Measurements from ENCODE around the gene DYTN. TPM values are rescaled to one million over a fixed set of nuclear protein-coding genes. Genes with fewer than 3 reads are reported as not detected.

The DYTN gene
- total RNA-seq, 1 experiment from 2014 or later, result not detected

DNA sequence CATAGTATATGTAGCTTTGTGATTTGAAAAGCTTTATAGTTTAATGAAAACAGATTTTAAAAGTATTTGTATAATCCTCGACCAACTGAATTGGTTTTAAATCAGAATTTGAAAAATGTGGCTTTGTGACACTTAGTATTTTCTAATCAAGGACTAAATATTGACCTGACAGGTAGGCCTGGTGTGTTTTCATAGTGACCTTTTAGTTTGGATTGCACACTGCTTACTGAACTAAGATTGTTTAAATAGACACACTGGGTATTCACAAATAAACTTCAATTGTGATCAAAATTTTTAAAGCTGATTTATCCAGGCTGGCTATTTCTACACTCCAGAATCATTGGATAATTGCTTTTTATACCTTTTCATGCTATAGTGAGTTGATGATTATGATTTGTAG, 107.7 kb downstream of the DYTN start:
- Mint-ChIP-seq H3K27ac (no peak overlapping the region), H3K4me1 (0 out of 2 replicates have a peak, but pooled peaks cover 4% of the 10 kb centered on the region), H3K4me3 (no peak overlapping the region), H3K36me3 (peaks cover 4% of the 10 kb centered on the region; the same call in 1 of the 2 replicates), H3K27me3 (ENCODE audit: low read depth) (no peaks in the 10 kb centered on the region), H3K9me3 (0 out of 2 replicates have a peak, but pooled peaks cover 3% of the 10 kb centered on the region)
- POLR2A ChIA-PET, result no interaction called here
- no peak for TF ChIP-seq CREB1 (CRISPR knock-in tag; IDR thresholded peaks at IDR 0.05)
- CTCF ChIA-PET, result interaction anchor here (0.6 kb wide), 1 partner anchor 183 kb away, joined by 4 read pairs; no protein-coding TSS in a partner anchor
- no peak for ATAC-seq
- no peak for DNase-seq (ENCODE audit: low spot score)

DNA sequence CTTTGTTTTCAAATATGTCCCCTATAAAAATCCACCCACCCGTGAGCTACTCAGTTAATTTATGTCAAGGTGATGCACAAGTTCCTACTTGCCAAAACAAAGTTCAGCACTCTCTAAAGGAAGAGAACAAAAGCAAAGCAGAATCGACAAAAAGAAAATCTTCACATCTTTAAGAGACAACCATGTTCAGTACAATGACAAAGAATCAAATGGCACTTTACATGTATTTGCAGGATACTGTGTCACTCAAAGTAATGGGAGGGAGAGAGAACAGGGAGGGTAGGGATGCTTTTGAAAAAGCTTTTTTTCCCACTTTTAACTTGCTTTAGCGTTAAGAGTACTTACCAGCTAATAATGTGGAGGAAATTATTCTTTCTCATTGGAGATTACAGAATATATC, 115.0 kb downstream of the DYTN start:
- no peaks in the 10 kb centered on the region for H3K36me3 Mint-ChIP-seq
- no peak overlapping the region for H3K4me3 Mint-ChIP-seq
- H3K27ac Mint-ChIP-seq, result no peak overlapping the region
- ChIA-PET CTCF (no interaction called here), POLR2A (no interaction called here)
- peaks cover 3% of the 10 kb centered on the region; the same call in 1 of the 2 replicates for H3K4me1 Mint-ChIP-seq
- TF ChIP-seq, protein P1, sequence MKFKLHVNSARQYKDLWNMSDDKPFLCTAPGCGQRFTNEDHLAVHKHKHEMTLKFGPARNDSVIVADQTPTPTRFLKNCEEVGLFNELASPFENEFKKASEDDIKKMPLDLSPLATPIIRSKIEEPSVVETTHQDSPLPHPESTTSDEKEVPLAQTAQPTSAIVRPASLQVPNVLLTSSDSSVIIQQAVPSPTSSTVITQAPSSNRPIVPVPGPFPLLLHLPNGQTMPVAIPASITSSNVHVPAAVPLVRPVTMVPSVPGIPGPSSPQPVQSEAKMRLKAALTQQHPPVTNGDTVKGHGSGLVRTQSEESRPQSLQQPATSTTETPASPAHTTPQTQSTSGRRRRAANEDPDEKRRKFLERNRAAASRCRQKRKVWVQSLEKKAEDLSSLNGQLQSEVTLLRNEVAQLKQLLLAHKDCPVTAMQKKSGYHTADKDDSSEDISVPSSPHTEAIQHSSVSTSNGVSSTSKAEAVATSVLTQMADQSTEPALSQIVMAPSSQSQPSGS (CRISPR knock-in tag; IDR thresholded peaks at IDR 0.05; ENCODE audit: borderline replicate concordance, low read depth), result no peak
- TF ChIP-seq NR2C2 (CRISPR knock-in tag; IDR thresholded peaks at IDR 0.05) (no peak), GABPB1 (CRISPR knock-in tag; IDR thresholded peaks at IDR 0.05) (no peak), TCF7 (CRISPR knock-in tag; IDR thresholded peaks at IDR 0.05; ENCODE audit: low read depth) (no peak), ATF1 (CRISPR knock-in tag; IDR thresholded peaks at IDR 0.05) (no peak), NR1H2 (CRISPR knock-in tag; IDR thresholded peaks at IDR 0.05) (no peak), ZNF263 (CRISPR knock-in tag; IDR thresholded peaks at IDR 0.05; ENCODE audit: low read depth) (no peak), TEAD1 (CRISPR knock-in tag; IDR thresholded peaks at IDR 0.05) (no peak)
- TF ChIP-seq, protein P2, sequence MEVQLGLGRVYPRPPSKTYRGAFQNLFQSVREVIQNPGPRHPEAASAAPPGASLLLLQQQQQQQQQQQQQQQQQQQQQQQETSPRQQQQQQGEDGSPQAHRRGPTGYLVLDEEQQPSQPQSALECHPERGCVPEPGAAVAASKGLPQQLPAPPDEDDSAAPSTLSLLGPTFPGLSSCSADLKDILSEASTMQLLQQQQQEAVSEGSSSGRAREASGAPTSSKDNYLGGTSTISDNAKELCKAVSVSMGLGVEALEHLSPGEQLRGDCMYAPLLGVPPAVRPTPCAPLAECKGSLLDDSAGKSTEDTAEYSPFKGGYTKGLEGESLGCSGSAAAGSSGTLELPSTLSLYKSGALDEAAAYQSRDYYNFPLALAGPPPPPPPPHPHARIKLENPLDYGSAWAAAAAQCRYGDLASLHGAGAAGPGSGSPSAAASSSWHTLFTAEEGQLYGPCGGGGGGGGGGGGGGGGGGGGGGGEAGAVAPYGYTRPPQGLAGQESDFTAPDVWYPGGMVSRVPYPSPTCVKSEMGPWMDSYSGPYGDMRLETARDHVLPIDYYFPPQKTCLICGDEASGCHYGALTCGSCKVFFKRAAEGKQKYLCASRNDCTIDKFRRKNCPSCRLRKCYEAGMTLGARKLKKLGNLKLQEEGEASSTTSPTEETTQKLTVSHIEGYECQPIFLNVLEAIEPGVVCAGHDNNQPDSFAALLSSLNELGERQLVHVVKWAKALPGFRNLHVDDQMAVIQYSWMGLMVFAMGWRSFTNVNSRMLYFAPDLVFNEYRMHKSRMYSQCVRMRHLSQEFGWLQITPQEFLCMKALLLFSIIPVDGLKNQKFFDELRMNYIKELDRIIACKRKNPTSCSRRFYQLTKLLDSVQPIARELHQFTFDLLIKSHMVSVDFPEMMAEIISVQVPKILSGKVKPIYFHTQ (CRISPR knock-in tag; IDR thresholded peaks at IDR 0.05), result no peak
- TF ChIP-seq, protein P3, sequence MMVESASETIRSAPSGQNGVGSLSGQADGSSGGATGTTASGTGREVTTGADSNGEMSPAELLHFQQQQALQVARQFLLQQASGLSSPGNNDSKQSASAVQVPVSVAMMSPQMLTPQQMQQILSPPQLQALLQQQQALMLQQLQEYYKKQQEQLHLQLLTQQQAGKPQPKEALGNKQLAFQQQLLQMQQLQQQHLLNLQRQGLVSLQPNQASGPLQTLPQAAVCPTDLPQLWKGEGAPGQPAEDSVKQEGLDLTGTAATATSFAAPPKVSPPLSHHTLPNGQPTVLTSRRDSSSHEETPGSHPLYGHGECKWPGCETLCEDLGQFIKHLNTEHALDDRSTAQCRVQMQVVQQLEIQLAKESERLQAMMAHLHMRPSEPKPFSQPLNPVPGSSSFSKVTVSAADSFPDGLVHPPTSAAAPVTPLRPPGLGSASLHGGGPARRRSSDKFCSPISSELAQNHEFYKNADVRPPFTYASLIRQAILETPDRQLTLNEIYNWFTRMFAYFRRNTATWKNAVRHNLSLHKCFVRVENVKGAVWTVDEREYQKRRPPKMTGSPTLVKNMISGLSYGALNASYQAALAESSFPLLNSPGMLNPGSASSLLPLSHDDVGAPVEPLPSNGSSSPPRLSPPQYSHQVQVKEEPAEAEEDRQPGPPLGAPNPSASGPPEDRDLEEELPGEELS (CRISPR knock-in tag; IDR thresholded peaks at IDR 0.05), result no peak
- TF ChIP-seq, protein P4, sequence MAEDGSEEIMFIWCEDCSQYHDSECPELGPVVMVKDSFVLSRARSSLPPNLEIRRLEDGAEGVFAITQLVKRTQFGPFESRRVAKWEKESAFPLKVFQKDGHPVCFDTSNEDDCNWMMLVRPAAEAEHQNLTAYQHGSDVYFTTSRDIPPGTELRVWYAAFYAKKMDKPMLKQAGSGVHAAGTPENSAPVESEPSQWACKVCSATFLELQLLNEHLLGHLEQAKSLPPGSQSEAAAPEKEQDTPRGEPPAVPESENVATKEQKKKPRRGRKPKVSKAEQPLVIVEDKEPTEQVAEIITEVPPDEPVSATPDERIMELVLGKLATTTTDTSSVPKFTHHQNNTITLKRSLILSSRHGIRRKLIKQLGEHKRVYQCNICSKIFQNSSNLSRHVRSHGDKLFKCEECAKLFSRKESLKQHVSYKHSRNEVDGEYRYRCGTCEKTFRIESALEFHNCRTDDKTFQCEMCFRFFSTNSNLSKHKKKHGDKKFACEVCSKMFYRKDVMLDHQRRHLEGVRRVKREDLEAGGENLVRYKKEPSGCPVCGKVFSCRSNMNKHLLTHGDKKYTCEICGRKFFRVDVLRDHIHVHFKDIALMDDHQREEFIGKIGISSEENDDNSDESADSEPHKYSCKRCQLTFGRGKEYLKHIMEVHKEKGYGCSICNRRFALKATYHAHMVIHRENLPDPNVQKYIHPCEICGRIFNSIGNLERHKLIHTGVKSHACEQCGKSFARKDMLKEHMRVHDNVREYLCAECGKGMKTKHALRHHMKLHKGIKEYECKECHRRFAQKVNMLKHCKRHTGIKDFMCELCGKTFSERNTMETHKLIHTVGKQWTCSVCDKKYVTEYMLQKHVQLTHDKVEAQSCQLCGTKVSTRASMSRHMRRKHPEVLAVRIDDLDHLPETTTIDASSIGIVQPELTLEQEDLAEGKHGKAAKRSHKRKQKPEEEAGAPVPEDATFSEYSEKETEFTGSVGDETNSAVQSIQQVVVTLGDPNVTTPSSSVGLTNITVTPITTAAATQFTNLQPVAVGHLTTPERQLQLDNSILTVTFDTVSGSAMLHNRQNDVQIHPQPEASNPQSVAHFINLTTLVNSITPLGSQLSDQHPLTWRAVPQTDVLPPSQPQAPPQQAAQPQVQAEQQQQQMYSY (CRISPR knock-in tag; IDR thresholded peaks at IDR 0.05), result no peak
- H3K27me3 Mint-ChIP-seq (ENCODE audit: low read depth), result no peaks in the 10 kb centered on the region
- no peak for DNase-seq (ENCODE audit: low spot score)
- no peaks in the 10 kb centered on the region for H3K9me3 Mint-ChIP-seq
- ATAC-seq, result no peak

Other genes with a start within 250 kb of the DYTN start
- not detected in 3 replicates for gene FAM237A, start 75.9 kb downstream of the DYTN start, total RNA-seq (2021)
- gene MDH1B, start 46.9 kb upstream of the DYTN start, total RNA-seq (2021), result 1.6 to 1.9 TPM (median 1.6 TPM) in 3 replicates
- 26.2 to 33.7 TPM (median 26.3 TPM) in 3 replicates for gene FASTKD2, start 47.2 kb upstream of the DYTN start, total RNA-seq (2021)
- gene CPO, start 221.1 kb upstream of the DYTN start, total RNA-seq (2021), result 0.37 to 1.2 TPM (median 0.46 TPM) in 3 replicates